CD8-positive, alpha-beta memory T cell (primary cell): ENCODE results near the gene TBC1D5. TPM values are rescaled to one million over a fixed set of nuclear protein-coding genes. Genes with fewer than 3 reads are reported as not detected.
"Not testable (repeated sequence)": the region's sequence is repeated elsewhere in the genome, so short reads cannot be mapped to it uniquely, and the experiment has no call there.

Experiments used
- CTCF ChIA-PET: fragments of 350-600 bp; sonication (Branson Sonifier 250); formaldehyde crosslinking; loops from one replicate; lab custom pipeline; 2021; ENCODE audit warnings: antibody characterized with exemption; lab: Charles Lee
- POLR2A ChIA-PET: fragments of 350-600 bp; sonication (Branson Sonifier 250); formaldehyde crosslinking; loops from one replicate; lab custom pipeline; 2021; ENCODE audit warnings: antibody characterized with exemption; lab: Charles Lee
- DNase-seq, 5 donors: peaks; one replicate each; pipeline versions ENCODE4 v3.0.0 to v3.0.0-alpha.2; 2020 to 2022; ENCODE audit warnings: mixed read lengths in 1 of 5
- H3K27ac ChIP-seq: one replicate; pipeline ENCODE4 v1.7.0; 2013; ENCODE audit warnings: low read depth, mild to moderate bottlenecking, low read length, moderate library complexity
- H3K27me3 ChIP-seq: 2 replicates; pipeline ENCODE4 v1.7.0; 2013; ENCODE audit warnings: low read length, mild to moderate bottlenecking; ENCODE audit not compliant: insufficient read depth, poor library complexity, severe bottlenecking
- H3K36me3 ChIP-seq: 2 replicates; pipeline ENCODE4 v1.7.0; 2013; ENCODE audit warnings: mild to moderate bottlenecking, low read length, moderate library complexity; ENCODE audit not compliant: insufficient read depth
- H3K4me1 ChIP-seq: 2 replicates; pipeline ENCODE4 v1.7.0; 2013; ENCODE audit warnings: mild to moderate bottlenecking, low read length, moderate library complexity; ENCODE audit not compliant: insufficient read depth
- H3K4me3 ChIP-seq: 2 replicates; pipeline ENCODE4 v1.7.0; 2013; ENCODE audit warnings: mild to moderate bottlenecking, low read length
- H3K9me3 ChIP-seq: 2 replicates; pipeline ENCODE4 v1.7.0; 2013; ENCODE audit warnings: mild to moderate bottlenecking, low read length
- H3K27ac Mint-ChIP-seq, 8 donors: one replicate each; pipeline ENCODE4 v1.8.0; 2020 to 2021; ENCODE audit warnings: mixed read lengths in 8 of 8, mild to moderate bottlenecking in 6 of 8, inconsistent platforms in 3 of 8, moderate library complexity in 3 of 8
- H3K27me3 Mint-ChIP-seq, 2 donors: one replicate each; pipeline ENCODE4 v1.8.0; 2020 to 2021; ENCODE audit warnings: mixed read lengths in 2 of 2, mild to moderate bottlenecking in 1 of 2, moderate library complexity in 1 of 2
- H3K36me3 Mint-ChIP-seq, 3 donors: one replicate each; pipeline ENCODE4 v1.8.0; 2020 to 2021; ENCODE audit warnings: mixed read lengths in 3 of 3, inconsistent platforms in 1 of 3, mild to moderate bottlenecking in 1 of 3
- H3K4me1 Mint-ChIP-seq, 3 donors: one replicate each; pipeline ENCODE4 v1.8.0; 2020 to 2021; ENCODE audit warnings: mixed read lengths in 3 of 3, inconsistent platforms in 1 of 3, mild to moderate bottlenecking in 1 of 3
- H3K4me3 Mint-ChIP-seq, 7 donors: one replicate each; pipeline ENCODE4 v1.8.0; 2020 to 2021; ENCODE audit warnings: mixed read lengths in 7 of 7, mild to moderate bottlenecking in 6 of 7, moderate library complexity in 4 of 7, inconsistent platforms in 2 of 7
- H3K9me3 Mint-ChIP-seq, 5 donors: one replicate each; pipeline ENCODE4 v1.8.0; 2020 to 2022; ENCODE audit warnings: mixed read lengths in 5 of 5, mild to moderate bottlenecking in 3 of 5, moderate library complexity in 2 of 5, inconsistent platforms in 1 of 5
- polyA plus RNA-seq: library from polyadenylated mRNA; unstranded; fragments of 300-500 nt; fragmentation: Illumina TruSeq; gene quantifications from one replicate; pipeline ENCODE4 v1.2.3, GENCODE V29; 2021
- total RNA-seq, 2 experiments: library from RNA; stranded (reverse); gene quantifications; one replicate each; pipeline ENCODE4 v1.2.3, GENCODE V29; 2021

The TBC1D5 gene, protein sequence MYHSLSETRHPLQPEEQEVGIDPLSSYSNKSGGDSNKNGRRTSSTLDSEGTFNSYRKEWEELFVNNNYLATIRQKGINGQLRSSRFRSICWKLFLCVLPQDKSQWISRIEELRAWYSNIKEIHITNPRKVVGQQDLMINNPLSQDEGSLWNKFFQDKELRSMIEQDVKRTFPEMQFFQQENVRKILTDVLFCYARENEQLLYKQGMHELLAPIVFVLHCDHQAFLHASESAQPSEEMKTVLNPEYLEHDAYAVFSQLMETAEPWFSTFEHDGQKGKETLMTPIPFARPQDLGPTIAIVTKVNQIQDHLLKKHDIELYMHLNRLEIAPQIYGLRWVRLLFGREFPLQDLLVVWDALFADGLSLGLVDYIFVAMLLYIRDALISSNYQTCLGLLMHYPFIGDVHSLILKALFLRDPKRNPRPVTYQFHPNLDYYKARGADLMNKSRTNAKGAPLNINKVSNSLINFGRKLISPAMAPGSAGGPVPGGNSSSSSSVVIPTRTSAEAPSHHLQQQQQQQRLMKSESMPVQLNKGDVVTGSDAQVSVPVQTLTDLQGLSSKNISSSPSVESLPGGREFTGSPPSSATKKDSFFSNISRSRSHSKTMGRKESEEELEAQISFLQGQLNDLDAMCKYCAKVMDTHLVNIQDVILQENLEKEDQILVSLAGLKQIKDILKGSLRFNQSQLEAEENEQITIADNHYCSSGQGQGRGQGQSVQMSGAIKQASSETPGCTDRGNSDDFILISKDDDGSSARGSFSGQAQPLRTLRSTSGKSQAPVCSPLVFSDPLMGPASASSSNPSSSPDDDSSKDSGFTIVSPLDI
- total RNA-seq (10 to 100 TPM; 40.0 to 45.1 TPM), polyA plus RNA-seq (35.8 TPM)

DNA sequence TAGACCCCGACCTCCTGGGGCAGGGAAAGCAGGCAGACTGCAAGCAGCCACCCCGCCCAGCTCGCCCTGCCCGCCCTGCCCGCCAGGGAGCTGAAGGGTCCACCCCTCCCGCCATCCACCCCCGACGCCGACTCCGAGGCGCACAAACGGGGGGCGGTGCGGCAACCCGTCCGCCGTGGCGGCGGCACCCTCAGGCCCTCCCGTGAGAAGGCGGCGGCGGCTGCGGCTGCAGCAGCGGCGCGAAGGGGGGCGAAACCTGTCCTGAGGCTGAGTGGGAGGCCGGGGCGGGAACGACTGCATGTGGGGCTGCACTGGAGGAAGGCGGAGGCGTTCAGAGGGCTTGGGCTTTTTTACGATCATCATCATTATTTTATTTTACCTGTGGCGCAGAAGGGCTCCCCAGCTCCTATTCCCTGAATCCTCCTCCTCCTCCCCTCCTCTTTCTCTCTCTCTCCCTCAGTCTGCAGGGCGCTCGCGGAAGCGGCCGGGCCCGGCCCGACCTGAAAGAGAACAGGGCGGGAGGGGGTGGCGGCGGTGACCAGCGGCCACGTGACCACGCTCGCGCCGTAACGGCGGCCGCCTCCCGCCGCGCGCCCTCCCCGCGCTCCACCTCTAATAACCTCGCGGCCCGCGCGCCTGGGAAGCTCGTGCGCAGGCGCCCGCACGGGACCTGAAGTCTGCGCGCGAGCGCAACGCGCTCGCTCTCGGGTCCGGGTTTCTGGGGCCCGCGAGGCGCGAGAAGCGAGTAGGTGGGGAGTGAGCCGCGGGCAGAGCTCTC lies at the start of gene TBC1D5:
Gene TBC1D5 (minus strand): TSS at position 530 of the 778 bp plus-strand sequence. CDS start 234,061 bp downstream, outside the sequence.
- peak; percentile 84 to 96 (median 89) for DNase-seq
- no peaks in the 10 kb centered on the region for H3K9me3 ChIP-seq
- H3K27ac Mint-ChIP-seq: peak within 1 kb of the TSS; percentile 89 to 98 (median 93)
- peaks cover 21% of the 10 kb centered on the region for H3K4me1 ChIP-seq
- no peaks in the 10 kb centered on the region for H3K27me3 Mint-ChIP-seq
- H3K4me3 ChIP-seq: peak within 1 kb of the TSS; percentile 88
- H3K27me3 ChIP-seq: no peaks in the 10 kb centered on the region
- H3K4me3 Mint-ChIP-seq: peak within 1 kb of the TSS; percentile 91 to 96 (median 94)
- peaks cover 0 to 11% (median 3%) of the 10 kb centered on the region in 3 donors for H3K36me3 Mint-ChIP-seq
- ChIA-PET POLR2A (interaction anchor here (0.6 to 1.6 kb wide), 5 partner anchors 8 to 1441 kb away, joined by 3 to 5 read pairs (median 3); no protein-coding TSS in a partner anchor), CTCF (interaction anchor here (1.0 to 1.6 kb wide), 2 partner anchors 8 to 115 kb away, joined by 3 to 4 read pairs; no protein-coding TSS in a partner anchor)
- no peaks in the 10 kb centered on the region for H3K36me3 ChIP-seq
- peak within 1 kb of the TSS; percentile 90 for H3K27ac ChIP-seq
- no peaks in the 10 kb centered on the region for H3K9me3 Mint-ChIP-seq
- peaks cover 32 to 54% (median 47%) of the 10 kb centered on the region in 3 donors for H3K4me1 Mint-ChIP-seq

GRCh38 chr3:17783426-17783825 lies 41.0 kb upstream of the TBC1D5 start:
- Mint-ChIP-seq H3K36me3 (peaks cover 0 to 3% (median 2%) of the 10 kb centered on the region in 3 donors), H3K4me1 (peaks cover 7 to 11% (median 8%) of the 10 kb centered on the region in 3 donors), H3K9me3 (peaks cover 0 to 9% (median 5%) of the 10 kb centered on the region in 5 donors), H3K27ac (peak overlapping the region in 1 of 8 donors; percentile 12), H3K27me3 (no peaks in the 10 kb centered on the region), H3K4me3 (no peak overlapping the region)
- Histone ChIP-seq H3K27ac (no peak overlapping the region), H3K4me1 (no peaks in the 10 kb centered on the region), H3K4me3 (no peak overlapping the region), H3K36me3 (no peaks in the 10 kb centered on the region), H3K27me3 (no peaks in the 10 kb centered on the region), H3K9me3 (no peaks in the 10 kb centered on the region)
- DNase-seq: no peak
- CTCF ChIA-PET: no interaction called here
- POLR2A ChIA-PET: no interaction called here

DNA sequence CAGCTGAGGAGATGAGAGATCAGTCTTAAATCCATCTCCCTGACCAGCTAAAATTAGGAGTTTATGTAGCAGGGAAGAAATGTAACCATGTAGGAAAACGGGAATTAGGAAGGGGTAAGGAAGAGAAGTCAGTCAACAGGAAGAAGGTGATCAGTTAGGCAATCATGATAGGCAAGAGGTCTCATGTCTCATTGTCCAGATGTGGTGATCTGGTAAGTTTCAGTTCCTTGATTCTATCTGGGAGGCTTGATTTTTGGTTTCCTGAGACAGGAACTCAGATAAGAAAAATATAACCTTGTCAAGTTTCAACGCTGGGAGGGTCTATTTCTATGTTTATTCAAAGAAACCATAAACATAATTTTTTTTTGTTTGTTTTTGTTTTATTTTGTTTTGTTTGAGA lies 40.3 kb upstream of the TBC1D5 start:
- no peak overlapping the region for H3K4me3 ChIP-seq
- H3K4me3 Mint-ChIP-seq: no peak overlapping the region
- POLR2A ChIA-PET: no interaction called here
- no peaks in the 10 kb centered on the region for H3K36me3 ChIP-seq
- peaks cover 0 to 9% (median 5%) of the 10 kb centered on the region in 5 donors for H3K9me3 Mint-ChIP-seq
- peaks cover 7 to 11% (median 8%) of the 10 kb centered on the region in 3 donors for H3K4me1 Mint-ChIP-seq
- no peak overlapping the region for H3K27ac ChIP-seq
- no peaks in the 10 kb centered on the region for H3K27me3 ChIP-seq
- H3K4me1 ChIP-seq: no peaks in the 10 kb centered on the region
- peaks cover 0 to 3% (median 2%) of the 10 kb centered on the region in 3 donors for H3K36me3 Mint-ChIP-seq
- peak overlapping the region in 1 of 8 donors; percentile 58 for H3K27ac Mint-ChIP-seq
- CTCF ChIA-PET: no interaction called here
- H3K27me3 Mint-ChIP-seq: no peaks in the 10 kb centered on the region
- DNase-seq: no peak
- H3K9me3 ChIP-seq: no peaks in the 10 kb centered on the region

DNA sequence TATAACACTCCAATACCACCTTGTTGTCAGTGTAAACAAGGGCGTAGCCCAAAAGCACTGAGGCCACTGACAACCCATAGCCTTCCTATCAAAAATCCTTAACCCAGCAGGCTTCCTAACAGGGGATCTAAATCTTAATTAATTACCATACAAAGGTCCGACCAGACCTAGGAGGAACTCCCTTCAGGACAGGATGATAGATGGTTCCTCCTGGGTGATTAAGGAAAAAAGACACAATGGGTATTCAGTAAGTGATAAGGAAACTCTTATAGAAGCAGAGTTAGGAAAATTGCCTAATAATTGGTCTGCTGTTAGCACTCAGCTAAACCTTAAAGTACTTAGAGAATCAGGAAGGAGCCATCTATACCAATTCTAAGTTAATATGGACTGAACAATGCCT lies 37.9 kb upstream of the TBC1D5 start:
- H3K27me3 Mint-ChIP-seq, DNase-seq, H3K4me3 Mint-ChIP-seq, H3K36me3 Mint-ChIP-seq, H3K27me3 ChIP-seq, H3K9me3 Mint-ChIP-seq, POLR2A ChIA-PET, H3K4me1 ChIP-seq, H3K9me3 ChIP-seq, H3K27ac Mint-ChIP-seq, H3K27ac ChIP-seq, H3K36me3 ChIP-seq, CTCF ChIA-PET, H3K4me3 ChIP-seq: not testable (repeated sequence)
- peaks cover 9 to 15% (median 11%) of the 10 kb centered on the region in 3 donors for H3K4me1 Mint-ChIP-seq

DNA sequence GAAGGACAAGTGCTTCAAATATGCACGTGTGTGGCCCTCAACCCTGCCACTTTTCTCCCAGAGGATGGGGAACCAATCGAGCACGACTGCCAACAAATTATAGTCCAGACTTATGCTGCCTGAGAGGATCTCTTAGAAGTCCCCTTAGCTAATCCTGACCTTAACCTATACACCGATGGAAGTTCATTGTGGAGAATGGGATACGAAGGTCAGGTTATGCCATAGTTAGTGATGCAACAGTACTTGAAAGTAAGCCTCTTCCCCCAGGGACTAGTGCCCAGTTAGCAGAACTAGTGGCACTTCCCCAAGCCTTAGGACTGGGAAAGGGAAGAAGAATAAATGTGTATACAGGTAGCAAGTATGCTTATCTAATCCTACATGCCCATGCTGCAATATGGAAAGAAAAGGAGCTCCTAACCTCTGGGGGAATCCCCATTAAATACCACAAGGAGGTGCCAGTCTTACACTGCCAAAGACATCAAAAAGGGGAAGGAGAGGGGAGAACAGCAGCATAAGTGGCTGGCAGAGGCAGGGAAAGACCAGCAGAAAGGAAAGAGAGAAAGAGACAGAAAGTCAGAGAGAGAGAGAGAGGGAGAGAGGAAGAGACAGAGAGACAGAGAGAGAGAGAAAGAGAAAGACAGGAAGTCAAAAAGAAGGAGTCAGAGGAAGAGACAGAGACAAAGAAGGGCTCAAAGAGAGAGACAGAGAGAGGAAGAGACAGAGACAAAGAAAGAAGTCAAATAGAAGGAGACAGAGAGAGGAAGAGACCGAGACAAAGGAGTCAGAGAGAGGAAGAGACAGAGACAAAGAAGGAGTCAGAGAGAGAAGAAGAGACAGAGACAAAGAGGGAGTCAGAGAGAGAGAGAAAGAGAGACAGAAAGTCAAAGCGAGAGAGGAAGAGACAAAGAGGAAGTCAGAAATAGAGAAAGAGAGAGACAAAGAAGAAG lies 37.1 kb upstream of the TBC1D5 start:
- H3K4me3 Mint-ChIP-seq, H3K36me3 Mint-ChIP-seq, H3K27me3 Mint-ChIP-seq, H3K36me3 ChIP-seq, H3K9me3 ChIP-seq, H3K27me3 ChIP-seq, H3K27ac ChIP-seq, POLR2A ChIA-PET, CTCF ChIA-PET, H3K4me3 ChIP-seq, H3K4me1 ChIP-seq, H3K9me3 Mint-ChIP-seq, DNase-seq: not testable (repeated sequence)
- H3K4me1 Mint-ChIP-seq: peaks cover 15 to 23% (median 18%) of the 10 kb centered on the region in 3 donors
- peak overlapping the region in 1 of 8 donors; percentile 41 for H3K27ac Mint-ChIP-seq

DNA sequence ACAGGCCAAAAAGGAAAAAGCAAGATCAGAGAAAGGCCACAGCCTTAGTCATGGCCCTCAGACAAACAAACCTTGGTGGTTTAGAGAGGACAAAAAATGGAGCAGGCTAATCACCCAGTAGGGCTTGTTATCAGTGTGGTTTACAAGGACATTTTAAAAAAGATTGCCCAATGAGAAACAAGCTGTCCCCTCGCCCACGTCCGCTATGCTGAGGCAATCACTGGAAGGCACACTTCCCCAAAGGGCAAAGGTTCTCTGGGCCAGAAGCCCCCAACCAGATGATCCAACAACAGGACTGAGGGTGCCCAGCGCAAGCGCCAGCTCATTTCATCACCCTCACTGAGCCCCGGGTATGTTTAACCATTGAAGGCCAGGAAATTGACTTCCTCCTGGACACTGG lies 34.9 kb upstream of the TBC1D5 start:
- H3K4me3 ChIP-seq, H3K4me1 ChIP-seq, H3K27me3 Mint-ChIP-seq, H3K27ac ChIP-seq, H3K36me3 ChIP-seq, DNase-seq, H3K27me3 ChIP-seq, H3K27ac Mint-ChIP-seq, H3K9me3 ChIP-seq, POLR2A ChIA-PET, H3K9me3 Mint-ChIP-seq, H3K36me3 Mint-ChIP-seq, H3K4me3 Mint-ChIP-seq, CTCF ChIA-PET: not testable (repeated sequence)
- H3K4me1 Mint-ChIP-seq: peaks cover 20 to 28% (median 25%) of the 10 kb centered on the region in 3 donors

DNA sequence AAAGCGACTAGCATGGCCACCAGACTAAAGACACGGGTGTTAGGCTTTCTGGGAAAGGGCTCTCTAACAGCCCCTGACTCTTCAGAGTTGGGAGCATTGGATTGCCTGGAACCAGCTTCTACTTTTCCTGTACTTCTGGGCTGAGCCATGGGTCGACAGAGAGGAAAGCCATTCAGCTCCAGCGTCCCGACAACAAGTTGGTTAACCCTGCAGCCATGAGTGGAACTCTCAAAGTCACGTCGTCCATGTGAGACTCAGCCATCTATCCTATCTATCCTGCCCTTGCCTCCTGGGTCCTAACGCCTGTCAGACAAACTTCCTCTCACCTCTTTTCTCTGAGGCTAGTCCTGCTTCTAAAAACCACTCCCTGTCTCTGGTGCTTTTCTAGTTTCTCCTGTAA lies 32.6 kb upstream of the TBC1D5 start:
- H3K36me3 Mint-ChIP-seq: no peaks in the 10 kb centered on the region
- ChIA-PET POLR2A (interaction anchor here (0.6 kb wide), 1 partner anchor 31 kb away, joined by 3 read pairs; no protein-coding TSS in a partner anchor), CTCF (interaction anchor here (1.4 kb wide), 1 partner anchor 66 kb away, joined by 3 read pairs; no protein-coding TSS in a partner anchor)
- H3K4me3 ChIP-seq: peak overlapping the region; percentile 50
- peak overlapping the region; percentile 68 to 81 (median 78) for H3K4me3 Mint-ChIP-seq
- H3K9me3 Mint-ChIP-seq: no peaks in the 10 kb centered on the region
- H3K27me3 Mint-ChIP-seq: peaks cover 7 to 8% of the 10 kb centered on the region in 2 donors
- peak overlapping the region in 5 of 8 donors; percentile 16 to 80 (median 77) for H3K27ac Mint-ChIP-seq
- H3K36me3 ChIP-seq: no peaks in the 10 kb centered on the region
- peak in 1 of 5 donors; percentile 22 for DNase-seq
- H3K4me1 Mint-ChIP-seq: peaks cover 20 to 24% (median 24%) of the 10 kb centered on the region in 3 donors
- no peaks in the 10 kb centered on the region for H3K27me3 ChIP-seq
- peaks cover 9% of the 10 kb centered on the region for H3K4me1 ChIP-seq
- H3K27ac ChIP-seq: no peak overlapping the region
- H3K9me3 ChIP-seq: no peaks in the 10 kb centered on the region
